Measurements from ENCODE around the gene MAP2. TPM values are rescaled to one million over a fixed set of nuclear protein-coding genes. Genes with fewer than 3 reads are reported as not detected.

MAP2 gene
- total RNA-seq, 1 donor, result 2.2 TPM

- H3K9me3 ChIP-seq (ENCODE audit: low read depth, low read length), result peaks cover 2% of the 10 kb centered on the region
- DNase-seq (ENCODE audit: insufficient read length, low spot score, missing footprints), result no peak
- TF ChIP-seq CTCF (IDR thresholded peaks at IDR 0.05; ENCODE audit: extremely low read depth, low read depth, low read length), result no peak
- no peak overlapping the region for H3K27ac ChIP-seq (ENCODE audit: low read depth, low read length)
- H3K79me2 ChIP-seq (ENCODE audit: insufficient read depth, low read length), result no peaks in the 10 kb centered on the region
- H3K27me3 ChIP-seq (ENCODE audit: insufficient read depth, low read length), result no peaks in the 10 kb centered on the region
- H2AFZ ChIP-seq (ENCODE audit: low read length), result no peak overlapping the region
- no peak overlapping the region for H3K4me3 ChIP-seq (ENCODE audit: insufficient read depth, low read length)
- no peaks in the 10 kb centered on the region for H3K36me3 ChIP-seq (ENCODE audit: insufficient read depth, low read length)
- no peak overlapping the region for H3K4me2 ChIP-seq (ENCODE audit: insufficient read depth, low read length)
- H3K4me1 ChIP-seq (ENCODE audit: insufficient read depth, low read length), result peaks cover 5% of the 10 kb centered on the region
- H4K20me1 ChIP-seq (ENCODE audit: insufficient read depth, low read length), result no peaks in the 10 kb centered on the region
These were observed 77.7 kb downstream of the MAP2 start for GRCh38 chr2:209501579-209501978.

- Histone ChIP-seq H3K4me3 (ENCODE audit: insufficient read depth, low read length) (no peak overlapping the region), H3K9me3 (ENCODE audit: low read depth, low read length) (no peaks in the 10 kb centered on the region), H3K27me3 (ENCODE audit: insufficient read depth, low read length) (no peaks in the 10 kb centered on the region), H2AFZ (ENCODE audit: low read length) (peak overlapping the region; percentile 50), H3K27ac (ENCODE audit: low read depth, low read length) (no peak overlapping the region), H3K4me2 (ENCODE audit: insufficient read depth, low read length) (peak overlapping the region; percentile 16), H4K20me1 (ENCODE audit: insufficient read depth, low read length) (no peaks in the 10 kb centered on the region), H3K4me1 (ENCODE audit: insufficient read depth, low read length) (no peaks in the 10 kb centered on the region), H3K79me2 (ENCODE audit: insufficient read depth, low read length) (no peaks in the 10 kb centered on the region), H3K36me3 (ENCODE audit: insufficient read depth, low read length) (no peaks in the 10 kb centered on the region)
- no peak for TF ChIP-seq CTCF (IDR thresholded peaks at IDR 0.05; ENCODE audit: extremely low read depth, low read depth, low read length)
- no peak for DNase-seq (ENCODE audit: insufficient read length, low spot score, missing footprints)
These were observed 81.6 kb downstream of the MAP2 start for GRCh38 chr2:209505410-209505809.

GRCh38 chr2:209508255-209508654 lies 84.4 kb downstream of the MAP2 start:
- TF ChIP-seq CTCF (IDR thresholded peaks at IDR 0.05; ENCODE audit: extremely low read depth, low read depth, low read length), result no peak
- no peak for DNase-seq (ENCODE audit: insufficient read length, low spot score, missing footprints)
- H2AFZ ChIP-seq (ENCODE audit: low read length), result peak overlapping the region; percentile 13
- no peak overlapping the region for H3K4me3 ChIP-seq (ENCODE audit: insufficient read depth, low read length)
- no peaks in the 10 kb centered on the region for H3K9me3 ChIP-seq (ENCODE audit: low read depth, low read length)
- no peaks in the 10 kb centered on the region for H3K4me1 ChIP-seq (ENCODE audit: insufficient read depth, low read length)
- H3K36me3 ChIP-seq (ENCODE audit: insufficient read depth, low read length), result no peaks in the 10 kb centered on the region
- no peak overlapping the region for H3K4me2 ChIP-seq (ENCODE audit: insufficient read depth, low read length)
- no peak overlapping the region for H3K27ac ChIP-seq (ENCODE audit: low read depth, low read length)
- H4K20me1 ChIP-seq (ENCODE audit: insufficient read depth, low read length), result no peaks in the 10 kb centered on the region
- H3K27me3 ChIP-seq (ENCODE audit: insufficient read depth, low read length), result no peaks in the 10 kb centered on the region
- H3K79me2 ChIP-seq (ENCODE audit: insufficient read depth, low read length), result no peaks in the 10 kb centered on the region

- H3K27me3 ChIP-seq (ENCODE audit: insufficient read depth, low read length), result no peaks in the 10 kb centered on the region
- H3K4me3 ChIP-seq (ENCODE audit: insufficient read depth, low read length), result no peak overlapping the region
- DNase-seq (ENCODE audit: insufficient read length, low spot score, missing footprints), result no peak
- no peak overlapping the region for H3K27ac ChIP-seq (ENCODE audit: low read depth, low read length)
- H3K36me3 ChIP-seq (ENCODE audit: insufficient read depth, low read length), result no peaks in the 10 kb centered on the region
- no peak overlapping the region for H2AFZ ChIP-seq (ENCODE audit: low read length)
- no peaks in the 10 kb centered on the region for H3K79me2 ChIP-seq (ENCODE audit: insufficient read depth, low read length)
- no peak for TF ChIP-seq CTCF (IDR thresholded peaks at IDR 0.05; ENCODE audit: extremely low read depth, low read depth, low read length)
- H3K9me3 ChIP-seq (ENCODE audit: low read depth, low read length), result no peaks in the 10 kb centered on the region
- no peak overlapping the region for H3K4me2 ChIP-seq (ENCODE audit: insufficient read depth, low read length)
- H4K20me1 ChIP-seq (ENCODE audit: insufficient read depth, low read length), result no peaks in the 10 kb centered on the region
- no peaks in the 10 kb centered on the region for H3K4me1 ChIP-seq (ENCODE audit: insufficient read depth, low read length)
These were observed 87.8 kb downstream of the MAP2 start for GRCh38 chr2:209511637-209512036.
